ENCODE measurements around the gene RBMX2. TPM values are rescaled to one million over a fixed set of nuclear protein-coding genes. Genes with fewer than 3 reads are reported as not detected.
"Not testable (repeated sequence)": the region's sequence is repeated elsewhere in the genome, so short reads cannot be mapped to it uniquely, and the experiment has no call there.

RBMX2 gene
- total RNA-seq, 1 donor from 2014 or later: 16.0 TPM

DNA sequence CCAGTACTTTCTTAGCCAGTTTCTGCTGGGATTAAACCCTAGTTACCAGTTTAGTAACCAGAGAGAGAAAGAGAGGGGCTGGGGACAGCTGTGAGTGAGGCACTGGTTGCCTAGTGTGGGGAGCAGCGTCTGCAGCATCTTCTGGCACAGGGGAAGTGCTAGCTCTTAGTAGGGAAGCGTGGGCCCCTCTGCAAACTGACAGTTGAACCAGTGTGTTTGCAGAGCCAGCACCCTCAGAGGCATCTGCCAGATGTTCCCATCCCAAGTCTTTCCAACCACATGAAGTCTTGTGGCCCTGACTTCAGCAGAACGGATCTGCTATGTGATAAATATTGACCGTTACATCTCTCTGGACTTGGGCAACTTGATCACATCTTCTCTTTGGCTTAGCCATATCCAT, 15.0 kb downstream of the RBMX2 start:
- Histone ChIP-seq H3K27me3 (no peaks in the 10 kb centered on the region), H3K4me1 (no peaks in the 10 kb centered on the region), H3K36me3 (no peaks in the 10 kb centered on the region), H3K9me3 (no peaks in the 10 kb centered on the region), H3K27ac (no peak overlapping the region), H3K4me3 (no peak overlapping the region)
- no peak for DNase-seq
- TF ChIP-seq, protein P1, sequence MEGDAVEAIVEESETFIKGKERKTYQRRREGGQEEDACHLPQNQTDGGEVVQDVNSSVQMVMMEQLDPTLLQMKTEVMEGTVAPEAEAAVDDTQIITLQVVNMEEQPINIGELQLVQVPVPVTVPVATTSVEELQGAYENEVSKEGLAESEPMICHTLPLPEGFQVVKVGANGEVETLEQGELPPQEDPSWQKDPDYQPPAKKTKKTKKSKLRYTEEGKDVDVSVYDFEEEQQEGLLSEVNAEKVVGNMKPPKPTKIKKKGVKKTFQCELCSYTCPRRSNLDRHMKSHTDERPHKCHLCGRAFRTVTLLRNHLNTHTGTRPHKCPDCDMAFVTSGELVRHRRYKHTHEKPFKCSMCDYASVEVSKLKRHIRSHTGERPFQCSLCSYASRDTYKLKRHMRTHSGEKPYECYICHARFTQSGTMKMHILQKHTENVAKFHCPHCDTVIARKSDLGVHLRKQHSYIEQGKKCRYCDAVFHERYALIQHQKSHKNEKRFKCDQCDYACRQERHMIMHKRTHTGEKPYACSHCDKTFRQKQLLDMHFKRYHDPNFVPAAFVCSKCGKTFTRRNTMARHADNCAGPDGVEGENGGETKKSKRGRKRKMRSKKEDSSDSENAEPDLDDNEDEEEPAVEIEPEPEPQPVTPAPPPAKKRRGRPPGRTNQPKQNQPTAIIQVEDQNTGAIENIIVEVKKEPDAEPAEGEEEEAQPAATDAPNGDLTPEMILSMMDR (IDR thresholded peaks at IDR 0.05): no peak
- ATAC-seq: no peak
- intact Hi-C loops (cut with DNase I): no loop called here

DNA sequence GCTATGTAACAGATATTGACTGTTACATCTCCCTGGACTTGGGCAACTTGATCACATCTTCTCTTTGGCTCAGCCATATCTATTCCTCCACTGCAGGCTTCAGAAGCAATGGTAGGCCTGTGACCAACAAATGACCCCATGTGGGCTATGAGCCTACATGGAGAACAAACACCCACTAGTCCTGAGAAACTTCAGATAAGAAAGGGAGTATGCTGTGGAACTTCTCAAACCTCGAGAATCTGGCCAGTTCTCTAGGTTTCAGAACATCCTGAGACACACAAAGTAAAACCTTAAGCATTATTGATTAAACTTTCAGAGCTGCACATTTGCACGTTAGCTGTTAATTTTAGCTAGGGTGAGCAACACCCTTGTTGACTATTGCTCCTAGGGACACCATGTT, 16.3 kb downstream of the RBMX2 start:
- ATAC-seq: no peak
- DNase-seq: no peak
- no peaks in the 10 kb centered on the region for H3K27me3 ChIP-seq
- no peaks in the 10 kb centered on the region for H3K36me3 ChIP-seq
- no peak overlapping the region for H3K4me3 ChIP-seq
- no peak overlapping the region for H3K27ac ChIP-seq
- TF ChIP-seq, protein P1 (IDR thresholded peaks at IDR 0.05): no peak
- H3K4me1 ChIP-seq: no peaks in the 10 kb centered on the region
- H3K9me3 ChIP-seq: no peaks in the 10 kb centered on the region
- intact Hi-C loops (cut with DNase I): no loop called here

DNA sequence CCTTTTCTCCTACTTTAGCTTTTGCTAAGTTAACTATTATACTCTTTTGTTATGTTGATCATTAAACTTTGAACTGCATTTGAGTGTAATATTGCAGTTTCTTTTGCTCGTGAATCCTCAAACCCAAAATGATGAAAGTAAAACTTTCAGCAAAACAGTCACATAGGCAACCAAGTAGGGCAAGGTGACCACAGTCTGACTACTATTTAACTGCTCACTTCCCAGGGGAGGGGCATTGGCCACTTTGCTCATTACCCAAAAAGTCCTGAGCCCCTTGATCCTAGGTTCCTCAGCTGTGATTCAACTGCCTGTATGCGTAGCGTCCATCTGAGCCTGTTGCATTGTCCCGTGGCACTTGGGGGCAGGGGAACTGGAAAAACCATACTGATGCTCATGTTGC, 17.0 kb downstream of the RBMX2 start:
- TF ChIP-seq, protein P1 (IDR thresholded peaks at IDR 0.05): no peak

DNA sequence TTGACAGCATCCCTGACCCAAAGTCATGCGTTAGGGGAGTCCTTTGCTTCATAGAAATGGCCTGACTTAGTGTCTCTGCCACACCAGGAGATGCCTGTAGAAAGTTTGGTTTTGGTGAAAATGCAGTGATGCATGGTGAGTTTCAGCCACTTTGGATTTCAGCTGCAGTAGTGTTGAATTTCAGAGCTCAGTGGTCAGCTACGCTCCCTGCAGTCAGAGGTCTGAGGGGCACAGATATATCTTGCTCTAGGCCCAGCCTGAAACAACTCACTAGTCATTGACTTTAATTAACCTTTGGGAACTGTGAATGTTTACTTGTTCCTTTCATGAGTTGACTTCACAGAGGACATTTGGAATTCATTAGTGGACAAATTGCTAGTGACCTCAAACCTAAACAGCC, 17.5 kb downstream of the RBMX2 start:
- no peak overlapping the region for H3K4me3 ChIP-seq
- H3K27me3 ChIP-seq: no peaks in the 10 kb centered on the region
- TF ChIP-seq, protein P1 (IDR thresholded peaks at IDR 0.05): no peak
- no peaks in the 10 kb centered on the region for H3K9me3 ChIP-seq
- intact Hi-C loops (cut with DNase I): no loop called here
- no peak for ATAC-seq
- DNase-seq: no peak
- no peaks in the 10 kb centered on the region for H3K36me3 ChIP-seq
- H3K4me1 ChIP-seq: no peaks in the 10 kb centered on the region
- H3K27ac ChIP-seq: no peak overlapping the region

More for the DNA sequence above, 17.0 kb downstream of the RBMX2 start:
- no peak for DNase-seq
- no peak for ATAC-seq
- Histone ChIP-seq H3K27ac (no peak overlapping the region), H3K36me3 (no peaks in the 10 kb centered on the region), H3K4me3 (no peak overlapping the region), H3K9me3 (no peaks in the 10 kb centered on the region), H3K4me1 (no peaks in the 10 kb centered on the region), H3K27me3 (no peaks in the 10 kb centered on the region)
- intact Hi-C loops (cut with DNase I): no loop called here

DNA sequence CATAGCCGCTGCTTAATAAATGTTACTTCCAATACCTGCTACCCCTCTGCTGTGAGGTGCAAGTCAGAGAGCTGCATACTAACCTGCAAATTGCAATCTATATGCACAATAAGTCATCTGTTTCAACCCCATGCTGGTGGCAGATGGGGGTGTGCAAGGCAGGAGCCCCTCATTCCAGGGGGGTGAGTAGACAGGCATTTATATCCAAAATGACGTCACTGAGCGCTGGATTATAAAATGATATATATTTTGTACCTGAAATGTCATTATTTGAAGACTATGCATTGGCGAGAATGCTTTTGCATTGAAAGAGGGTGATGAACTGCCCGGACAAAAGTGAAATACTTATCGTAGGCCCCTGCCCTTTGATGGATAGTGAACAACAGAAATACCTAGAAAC, 24.7 kb downstream of the RBMX2 start:
- TF ChIP-seq, protein P1 (IDR thresholded peaks at IDR 0.05): no peak
- Histone ChIP-seq H3K27ac (no peak overlapping the region), H3K27me3 (no peaks in the 10 kb centered on the region), H3K36me3 (no peaks in the 10 kb centered on the region), H3K9me3 (no peaks in the 10 kb centered on the region), H3K4me3 (no peak overlapping the region), H3K4me1 (no peaks in the 10 kb centered on the region)
- intact Hi-C loops (cut with DNase I): no loop called here
- ATAC-seq (no peak), DNase-seq (no peak)

DNA sequence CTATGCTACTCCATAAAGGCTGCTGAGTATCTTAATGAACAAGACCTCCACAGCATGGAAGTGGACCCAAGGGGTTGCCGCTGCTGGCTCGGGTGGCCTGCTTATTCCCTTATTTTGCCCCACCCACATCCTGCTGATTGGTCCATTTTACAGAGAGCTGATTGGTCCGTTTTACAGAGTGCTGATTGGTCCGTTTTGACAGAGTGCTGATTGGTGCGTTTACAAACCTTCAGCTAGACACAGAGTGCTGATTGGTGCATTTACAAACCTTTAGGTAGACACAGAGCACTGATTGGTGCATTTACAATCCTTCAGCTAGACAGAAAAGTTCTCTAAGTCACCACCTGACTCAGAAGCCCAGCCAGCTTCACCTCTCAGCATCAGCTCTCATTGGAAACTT, 27.4 kb downstream of the RBMX2 start:
- H3K36me3 ChIP-seq; ATAC-seq; H3K9me3 ChIP-seq; intact Hi-C loops (cut with DNase I); H3K27me3 ChIP-seq; DNase-seq; H3K27ac ChIP-seq; H3K4me3 ChIP-seq; H3K4me1 ChIP-seq: not testable (repeated sequence)

Measured in upper lobe of right lung (tissue), 1 donor.